HG02610 (cell line): ENCODE data around the gene CCDC88A.

Experiments used
- ATAC-seq: cut with Tn5 transposase; IDR thresholded peaks from one replicate; pipeline ENCODE4 v1.9.1; 2021; ENCODE audit warnings: mild to moderate bottlenecking, moderate library complexity; ENCODE audit not compliant: unreplicated experiment

CCDC88A gene

GRCh38 chr2:55425431-55425831, 5.8 kb upstream of the CCDC88A start:
- no peak for ATAC-seq

- ATAC-seq = no peak
Observed at GRCh38 chr2:55422876-55423665, 3.4 kb upstream of the CCDC88A start.

GRCh38 chr2:55421326-55421725, 1.7 kb upstream of the CCDC88A start:
- ATAC-seq = no peak

GRCh38 chr2:55420871-55421270, 1.2 kb upstream of the CCDC88A start:
- no peak for ATAC-seq

- no peak for ATAC-seq
Observed at GRCh38 chr2:55420439-55420725, 726 bp upstream of the CCDC88A start.

GRCh38 chr2:55419233-55419678, 400 bp downstream of the CCDC88A start:
- ATAC-seq = peak; percentile 12

GRCh38 chr2:55418512-55419232, 984 bp downstream of the CCDC88A start:
- ATAC-seq = no peak

- ATAC-seq = no peak
Observed at GRCh38 chr2:55418072-55418471, 1.6 kb downstream of the CCDC88A start.

GRCh38 chr2:55416786-55417568, 2.7 kb downstream of the CCDC88A start:
- ATAC-seq = no peak

GRCh38 chr2:55415300-55415699, 4.4 kb downstream of the CCDC88A start:
- ATAC-seq = no peak

GRCh38 chr2:55408918-55409868, 10.5 kb downstream of the CCDC88A start:
- ATAC-seq = no peak

- ATAC-seq = no peak
Observed at GRCh38 chr2:55408098-55408882, 11.4 kb downstream of the CCDC88A start.

- no peak for ATAC-seq
Observed at GRCh38 chr2:55405116-55405515, 14.5 kb downstream of the CCDC88A start.

- ATAC-seq = no peak
Observed at GRCh38 chr2:55403256-55403998, 16.2 kb downstream of the CCDC88A start.

- ATAC-seq = no peak
Observed at GRCh38 chr2:55401124-55401523, 18.5 kb downstream of the CCDC88A start.

- ATAC-seq = no peak
Observed at GRCh38 chr2:55400332-55400731, 19.3 kb downstream of the CCDC88A start.

GRCh38 chr2:55399815-55400214, 19.8 kb downstream of the CCDC88A start:
- no peak for ATAC-seq

- ATAC-seq = peak; percentile 85
Observed at GRCh38 chr2:55395724-55396605, 23.7 kb downstream of the CCDC88A start.
